GM10847 (cell line): Measurements from ENCODE around the gene CAPZB.

ENCODE experiments used
- POLR2A ChIP-seq: IDR thresholded peaks from 2 replicates; pipeline ENCODE4 v1.6.1; 2011; ENCODE audit not compliant: insufficient read length; ENCODE audit errors: extremely low read depth

Gene CAPZB

GRCh38 chr1:19432943-19433718 lies 52.2 kb downstream of the CAPZB start:
- TF ChIP-seq POLR2A = no peak

- no peak for TF ChIP-seq POLR2A
These were observed 54.9 kb downstream of the CAPZB start for GRCh38 chr1:19430121-19431068.

- no peak for TF ChIP-seq POLR2A
These were observed 55.7 kb downstream of the CAPZB start for GRCh38 chr1:19429611-19430010.

GRCh38 chr1:19427087-19427781 lies 58.1 kb downstream of the CAPZB start:
- no peak for TF ChIP-seq POLR2A

GRCh38 chr1:19426294-19427086 lies 58.8 kb downstream of the CAPZB start:
- TF ChIP-seq POLR2A = no peak

GRCh38 chr1:19425646-19426239 lies 59.6 kb downstream of the CAPZB start:
- no peak for TF ChIP-seq POLR2A

- no peak for TF ChIP-seq POLR2A
These were observed 60.4 kb downstream of the CAPZB start for GRCh38 chr1:19424651-19425570.

GRCh38 chr1:19423130-19423529 lies 62.2 kb downstream of the CAPZB start:
- TF ChIP-seq POLR2A = no peak

GRCh38 chr1:19421365-19421764 lies 64.0 kb downstream of the CAPZB start:
- no peak for TF ChIP-seq POLR2A

- TF ChIP-seq POLR2A = no peak
These were observed 64.7 kb downstream of the CAPZB start for GRCh38 chr1:19420606-19421005.

GRCh38 chr1:19419691-19420090 lies 65.6 kb downstream of the CAPZB start:
- no peak for TF ChIP-seq POLR2A

GRCh38 chr1:19418503-19418971 lies 66.8 kb downstream of the CAPZB start:
- TF ChIP-seq POLR2A = no peak

- TF ChIP-seq POLR2A = no peak
These were observed 68.3 kb downstream of the CAPZB start for GRCh38 chr1:19416921-19417470.
